GM12874 (cell line): Measurements from ENCODE around the gene FAM76A.

ENCODE experiments used
- CTCF ChIP-seq: IDR thresholded peaks from 2 replicates; pipeline ENCODE4 v1.5.1; 2011; ENCODE audit warnings: low read depth, mild to moderate bottlenecking, control low read depth, low read length, moderate library complexity; ENCODE audit not compliant: insufficient read depth

FAM76A gene

GRCh38 chr1:27725374-27726172 is at the start of gene FAM76A:
Gene FAM76A (plus strand): TSS chr1:27725961. CDS start chr1:27726081, 120 bp downstream.
- peak; percentile 69 for TF ChIP-seq CTCF

- no peak for TF ChIP-seq CTCF
These were observed 49.4 kb upstream of the FAM76A start for GRCh38 chr1:27676410-27676809.

GRCh38 chr1:27678747-27679146 is 47.0 kb upstream of the FAM76A start:
- TF ChIP-seq CTCF, result no peak

GRCh38 chr1:27682351-27682944 is 43.3 kb upstream of the FAM76A start:
- TF ChIP-seq CTCF, result no peak

- TF ChIP-seq CTCF, result no peak
These were observed 41.6 kb upstream of the FAM76A start for GRCh38 chr1:27684176-27684575.

- TF ChIP-seq CTCF, result no peak
These were observed 39.4 kb upstream of the FAM76A start for GRCh38 chr1:27686223-27686990.

GRCh38 chr1:27687906-27688305 is 37.9 kb upstream of the FAM76A start:
- TF ChIP-seq CTCF, result no peak
